HG02973 (cell line): ENCODE data around the gene LUZP1.

Source experiments
- ATAC-seq: cut with Tn5 transposase; IDR thresholded peaks from one replicate; pipeline ENCODE4 v1.9.1; 2021; ENCODE audit warnings: moderate library complexity; ENCODE audit not compliant: unreplicated experiment

LUZP1 gene

GRCh38 chr1:23091545-23091944, 77.1 kb downstream of the LUZP1 start:
- no peak for ATAC-seq

GRCh38 chr1:23090056-23090455, 78.6 kb downstream of the LUZP1 start:
- no peak for ATAC-seq

- ATAC-seq = no peak
These were observed 80.6 kb downstream of the LUZP1 start for GRCh38 chr1:23088027-23088426.

- no peak for ATAC-seq
These were observed 83.0 kb downstream of the LUZP1 start for GRCh38 chr1:23085696-23086095.

GRCh38 chr1:23084880-23085279, 83.8 kb downstream of the LUZP1 start:
- ATAC-seq = no peak

- ATAC-seq = no peak
These were observed 84.8 kb downstream of the LUZP1 start for GRCh38 chr1:23083714-23084480.

GRCh38 chr1:23081376-23081775, 87.3 kb downstream of the LUZP1 start:
- ATAC-seq = no peak

- no peak for ATAC-seq
These were observed 87.8 kb downstream of the LUZP1 start for GRCh38 chr1:23080885-23081284.

- ATAC-seq = no peak
These were observed 89.6 kb downstream of the LUZP1 start for GRCh38 chr1:23079025-23079424.

GRCh38 chr1:23074012-23074411, 94.6 kb downstream of the LUZP1 start:
- no peak for ATAC-seq

GRCh38 chr1:23069675-23070074, 99.0 kb downstream of the LUZP1 start:
- ATAC-seq = no peak

- no peak for ATAC-seq
These were observed 99.5 kb downstream of the LUZP1 start for GRCh38 chr1:23069149-23069548.

- no peak for ATAC-seq
These were observed 102.6 kb downstream of the LUZP1 start for GRCh38 chr1:23066075-23066474.

GRCh38 chr1:23065385-23065784, 103.3 kb downstream of the LUZP1 start:
- ATAC-seq = no peak

- no peak for ATAC-seq
These were observed 106.4 kb downstream of the LUZP1 start for GRCh38 chr1:23062271-23062670.

- no peak for ATAC-seq
These were observed 111.4 kb downstream of the LUZP1 start for GRCh38 chr1:23057301-23057700.

GRCh38 chr1:23051290-23051909, 117.3 kb downstream of the LUZP1 start:
- no peak for ATAC-seq

- ATAC-seq = no peak
These were observed 118.5 kb downstream of the LUZP1 start for GRCh38 chr1:23050201-23050600.

- ATAC-seq = no peak
These were observed 124.6 kb downstream of the LUZP1 start for GRCh38 chr1:23044035-23044434.

GRCh38 chr1:23040509-23040908, 128.1 kb downstream of the LUZP1 start:
- ATAC-seq = no peak

GRCh38 chr1:23039308-23039826, 129.3 kb downstream of the LUZP1 start:
- ATAC-seq = no peak

GRCh38 chr1:23037081-23037740, 131.4 kb downstream of the LUZP1 start:
- no peak for ATAC-seq
